Measurements from ENCODE around the gene PRAC1.

DNA sequence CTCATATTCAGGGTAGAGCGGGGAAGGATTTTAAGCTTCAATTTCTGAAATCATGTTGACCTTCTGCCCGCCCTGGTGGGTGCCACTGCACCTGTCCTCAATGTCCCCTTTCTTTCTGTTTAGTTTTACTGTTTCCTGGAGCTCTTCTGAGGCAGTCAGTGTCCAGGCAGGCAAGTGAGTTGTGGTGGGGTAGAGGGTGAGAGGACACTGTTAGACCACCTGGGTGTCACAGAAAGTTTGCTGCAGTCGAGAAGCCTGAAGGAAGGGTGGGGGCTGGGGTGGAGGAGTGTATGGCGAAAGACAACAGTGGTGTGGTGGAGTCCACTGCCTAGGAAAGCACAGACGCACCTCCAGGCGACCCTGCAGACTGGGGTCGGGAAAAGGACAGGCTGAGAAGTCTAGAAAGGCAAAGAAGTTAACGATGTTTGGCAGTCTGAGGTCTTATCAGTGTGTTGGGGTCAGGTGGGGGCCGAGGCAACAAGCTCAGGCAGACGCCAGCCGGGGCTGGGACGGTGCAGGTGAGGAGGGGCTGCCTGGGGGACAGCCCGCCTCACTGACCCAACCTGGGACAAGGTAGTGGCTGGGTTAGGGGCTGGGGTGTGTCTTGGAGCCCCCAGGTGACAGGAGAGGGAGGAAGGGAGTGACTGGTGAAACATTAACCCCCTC, 29.5 kb upstream of the PRAC1 start:
- TF ChIP-seq, protein P1, sequence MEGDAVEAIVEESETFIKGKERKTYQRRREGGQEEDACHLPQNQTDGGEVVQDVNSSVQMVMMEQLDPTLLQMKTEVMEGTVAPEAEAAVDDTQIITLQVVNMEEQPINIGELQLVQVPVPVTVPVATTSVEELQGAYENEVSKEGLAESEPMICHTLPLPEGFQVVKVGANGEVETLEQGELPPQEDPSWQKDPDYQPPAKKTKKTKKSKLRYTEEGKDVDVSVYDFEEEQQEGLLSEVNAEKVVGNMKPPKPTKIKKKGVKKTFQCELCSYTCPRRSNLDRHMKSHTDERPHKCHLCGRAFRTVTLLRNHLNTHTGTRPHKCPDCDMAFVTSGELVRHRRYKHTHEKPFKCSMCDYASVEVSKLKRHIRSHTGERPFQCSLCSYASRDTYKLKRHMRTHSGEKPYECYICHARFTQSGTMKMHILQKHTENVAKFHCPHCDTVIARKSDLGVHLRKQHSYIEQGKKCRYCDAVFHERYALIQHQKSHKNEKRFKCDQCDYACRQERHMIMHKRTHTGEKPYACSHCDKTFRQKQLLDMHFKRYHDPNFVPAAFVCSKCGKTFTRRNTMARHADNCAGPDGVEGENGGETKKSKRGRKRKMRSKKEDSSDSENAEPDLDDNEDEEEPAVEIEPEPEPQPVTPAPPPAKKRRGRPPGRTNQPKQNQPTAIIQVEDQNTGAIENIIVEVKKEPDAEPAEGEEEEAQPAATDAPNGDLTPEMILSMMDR (IDR thresholded peaks at IDR 0.05) = no peak
- TF ChIP-seq ZNF121 (CRISPR knock-in tag; IDR thresholded peaks at IDR 0.05) (no peak), FOXK1 (CRISPR knock-in tag; IDR thresholded peaks at IDR 0.05) (no peak), CREB1 (CRISPR knock-in tag; IDR thresholded peaks at IDR 0.05) (no peak)
- TF ChIP-seq, protein P2, sequence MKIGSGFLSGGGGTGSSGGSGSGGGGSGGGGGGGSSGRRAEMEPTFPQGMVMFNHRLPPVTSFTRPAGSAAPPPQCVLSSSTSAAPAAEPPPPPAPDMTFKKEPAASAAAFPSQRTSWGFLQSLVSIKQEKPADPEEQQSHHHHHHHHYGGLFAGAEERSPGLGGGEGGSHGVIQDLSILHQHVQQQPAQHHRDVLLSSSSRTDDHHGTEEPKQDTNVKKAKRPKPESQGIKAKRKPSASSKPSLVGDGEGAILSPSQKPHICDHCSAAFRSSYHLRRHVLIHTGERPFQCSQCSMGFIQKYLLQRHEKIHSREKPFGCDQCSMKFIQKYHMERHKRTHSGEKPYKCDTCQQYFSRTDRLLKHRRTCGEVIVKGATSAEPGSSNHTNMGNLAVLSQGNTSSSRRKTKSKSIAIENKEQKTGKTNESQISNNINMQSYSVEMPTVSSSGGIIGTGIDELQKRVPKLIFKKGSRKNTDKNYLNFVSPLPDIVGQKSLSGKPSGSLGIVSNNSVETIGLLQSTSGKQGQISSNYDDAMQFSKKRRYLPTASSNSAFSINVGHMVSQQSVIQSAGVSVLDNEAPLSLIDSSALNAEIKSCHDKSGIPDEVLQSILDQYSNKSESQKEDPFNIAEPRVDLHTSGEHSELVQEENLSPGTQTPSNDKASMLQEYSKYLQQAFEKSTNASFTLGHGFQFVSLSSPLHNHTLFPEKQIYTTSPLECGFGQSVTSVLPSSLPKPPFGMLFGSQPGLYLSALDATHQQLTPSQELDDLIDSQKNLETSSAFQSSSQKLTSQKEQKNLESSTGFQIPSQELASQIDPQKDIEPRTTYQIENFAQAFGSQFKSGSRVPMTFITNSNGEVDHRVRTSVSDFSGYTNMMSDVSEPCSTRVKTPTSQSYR (CRISPR knock-in tag; IDR thresholded peaks at IDR 0.05) = no peak
- TF ChIP-seq, protein P3, sequence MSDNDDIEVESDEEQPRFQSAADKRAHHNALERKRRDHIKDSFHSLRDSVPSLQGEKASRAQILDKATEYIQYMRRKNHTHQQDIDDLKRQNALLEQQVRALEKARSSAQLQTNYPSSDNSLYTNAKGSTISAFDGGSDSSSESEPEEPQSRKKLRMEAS (CRISPR knock-in tag; IDR thresholded peaks at IDR 0.05) = no peak
